SK-N-MC (cell line): ENCODE measurements around the gene WNT8B.

Experiments used
- EZH2 ChIP-seq: fragments of 200-600 bp; sonication (generic); IDR thresholded peaks from one replicate; pipeline ENCODE4 v1.6.1; 2017; ENCODE audit warnings: antibody characterized with exemption
- POLR2AphosphoS5 ChIP-seq: IDR thresholded peaks from 2 replicates; pipeline ENCODE4 v1.6.1; 2012; ENCODE audit warnings: mild to moderate bottlenecking, low read depth, low read length, borderline replicate concordance

- TF ChIP-seq POLR2AphosphoS5 (no peak), EZH2 (no peak)
Measured at GRCh38 chr10:100419911-100420449, 42.8 kb upstream of the WNT8B start.
